ENCODE data around the gene B3GNT7. TPM values are rescaled to one million over a fixed set of nuclear protein-coding genes. Genes with fewer than 3 reads are reported as not detected.

B3GNT7 gene
- total RNA-seq, 1 experiment from 2014 or later = 8.9 TPM

GRCh38 chr2:231379266-231380215, 16.0 kb upstream of the B3GNT7 start:
- peaks cover 12% of the 10 kb centered on the region for H3K4me1 Mint-ChIP-seq (ENCODE audit: low read depth, unreplicated experiment)
- peaks cover 9% of the 10 kb centered on the region for H3K36me3 Mint-ChIP-seq (ENCODE audit: insufficient read depth, unreplicated experiment)
- intact Hi-C loops (cut with micrococcal nuclease; ENCODE audit: unreplicated experiment) = no loop called here
- H3K9me3 Mint-ChIP-seq (ENCODE audit: low read depth, unreplicated experiment) = no peaks in the 10 kb centered on the region
- no peak for TF ChIP-seq CTCF (IDR thresholded peaks at IDR 0.05; ENCODE audit: unreplicated experiment)
- CTCF ChIA-PET = no interaction called here
- BruUV-seq (replicated peaks) = no TSS peak
- DNase-seq = no peak
- H3K27ac Mint-ChIP-seq (ENCODE audit: unreplicated experiment) = no peak overlapping the region
- H3K27me3 Mint-ChIP-seq (ENCODE audit: unreplicated experiment) = peaks cover 15% of the 10 kb centered on the region
- H3K4me3 Mint-ChIP-seq (ENCODE audit: low read depth, unreplicated experiment) = no peak overlapping the region

- no peak overlapping the region for H3K4me3 Mint-ChIP-seq (ENCODE audit: low read depth, unreplicated experiment)
- peaks cover 9% of the 10 kb centered on the region for H3K36me3 Mint-ChIP-seq (ENCODE audit: insufficient read depth, unreplicated experiment)
- no TSS peak for BruUV-seq (replicated peaks)
Measured at GRCh38 chr2:231380307-231380706, 15.2 kb upstream of the B3GNT7 start.

GRCh38 chr2:231380991-231381847, 14.3 kb upstream of the B3GNT7 start:
- no peak for DNase-seq
- no TSS peak for BruUV-seq (replicated peaks)
- intact Hi-C loops (cut with micrococcal nuclease; ENCODE audit: unreplicated experiment) = no loop called here
- H3K4me1 Mint-ChIP-seq (ENCODE audit: low read depth, unreplicated experiment) = peaks cover 12% of the 10 kb centered on the region
- TF ChIP-seq CTCF (IDR thresholded peaks at IDR 0.05; ENCODE audit: unreplicated experiment) = no peak
- H3K27me3 Mint-ChIP-seq (ENCODE audit: unreplicated experiment) = peaks cover 15% of the 10 kb centered on the region
- H3K27ac Mint-ChIP-seq (ENCODE audit: unreplicated experiment) = no peak overlapping the region
- CTCF ChIA-PET = no interaction called here
- peaks cover 9% of the 10 kb centered on the region for H3K36me3 Mint-ChIP-seq (ENCODE audit: insufficient read depth, unreplicated experiment)
- H3K4me3 Mint-ChIP-seq (ENCODE audit: low read depth, unreplicated experiment) = no peak overlapping the region
- H3K9me3 Mint-ChIP-seq (ENCODE audit: low read depth, unreplicated experiment) = peaks cover 5% of the 10 kb centered on the region

More at GRCh38 chr2:231380307-231380706, 15.2 kb upstream of the B3GNT7 start:
- peaks cover 12% of the 10 kb centered on the region for H3K4me1 Mint-ChIP-seq (ENCODE audit: low read depth, unreplicated experiment)
- no peak for DNase-seq
- TF ChIP-seq CTCF (IDR thresholded peaks at IDR 0.05; ENCODE audit: unreplicated experiment) = no peak
- H3K27ac Mint-ChIP-seq (ENCODE audit: unreplicated experiment) = no peak overlapping the region
- intact Hi-C loops (cut with micrococcal nuclease; ENCODE audit: unreplicated experiment) = no loop called here
- H3K27me3 Mint-ChIP-seq (ENCODE audit: unreplicated experiment) = peaks cover 15% of the 10 kb centered on the region
- CTCF ChIA-PET = no interaction called here
- H3K9me3 Mint-ChIP-seq (ENCODE audit: low read depth, unreplicated experiment) = peaks cover 4% of the 10 kb centered on the region

- Mint-ChIP-seq H3K4me1 (ENCODE audit: low read depth, unreplicated experiment) (peaks cover 12% of the 10 kb centered on the region), H3K27ac (ENCODE audit: unreplicated experiment) (no peak overlapping the region), H3K36me3 (ENCODE audit: insufficient read depth, unreplicated experiment) (peaks cover 7% of the 10 kb centered on the region), H3K9me3 (ENCODE audit: low read depth, unreplicated experiment) (peaks cover 5% of the 10 kb centered on the region), H3K4me3 (ENCODE audit: low read depth, unreplicated experiment) (no peak overlapping the region), H3K27me3 (ENCODE audit: unreplicated experiment) (peaks cover 15% of the 10 kb centered on the region)
- BruUV-seq (replicated peaks) = no TSS peak
- CTCF ChIA-PET = no interaction called here
- DNase-seq = no peak
- intact Hi-C loops (cut with micrococcal nuclease; ENCODE audit: unreplicated experiment) = no loop called here
- no peak for TF ChIP-seq CTCF (IDR thresholded peaks at IDR 0.05; ENCODE audit: unreplicated experiment)
Measured at GRCh38 chr2:231382116-231382515, 13.4 kb upstream of the B3GNT7 start.
